Neural progenitor cell (in vitro differentiated cells): ENCODE data around the gene FHAD1. TPM values are rescaled to one million over a fixed set of nuclear protein-coding genes. Genes with fewer than 3 reads are reported as not detected.

Experiments used
- DNase-seq: peaks from one replicate; pipeline ENCODE4 v3.0.0-alpha.2; 2016; ENCODE audit warnings: low spot score
- H2AFZ ChIP-seq: fragments of 200-600 bp; sonication (generic); replicated peaks from 2 replicates; pipeline ENCODE4 v1.6.1; 2016; ENCODE audit warnings: antibody characterized with exemption
- H3F3A ChIP-seq: fragments of 200-600 bp; sonication (generic); 2 replicates; pipeline ENCODE4 v1.6.1; 2016; ENCODE audit warnings: antibody characterized with exemption, low read depth
- H3K27ac ChIP-seq: fragments of 200-600 bp; sonication (generic); 2 replicates; pipeline ENCODE4 v1.5.1; 2016; ENCODE audit warnings: mild to moderate bottlenecking
- H3K27me3 ChIP-seq: fragments of 200-600 bp; sonication (generic); 2 replicates; pipeline ENCODE4 v1.6.1; 2016; ENCODE audit warnings: mild to moderate bottlenecking, moderate library complexity
- H3K36me3 ChIP-seq: fragments of 200-600 bp; sonication (generic); 2 replicates; pipeline ENCODE4 v1.5.1; 2016
- H3K4me1 ChIP-seq: fragments of 200-600 bp; sonication (generic); 2 replicates; pipeline ENCODE4 v1.6.1; 2016; ENCODE audit warnings: mixed run types
- H3K4me2 ChIP-seq: fragments of 200-600 bp; sonication (generic); 2 replicates; pipeline ENCODE4 v1.6.1; 2016
- H3K4me3 ChIP-seq: fragments of 200-600 bp; sonication (generic); 2 replicates; pipeline ENCODE4 v1.5.1; 2016
- H3K79me2 ChIP-seq: fragments of 200-600 bp; sonication (generic); 2 replicates; pipeline ENCODE4 v1.6.1; 2016; ENCODE audit warnings: low read depth
- H3K9ac ChIP-seq: fragments of 200-600 bp; sonication (generic); 2 replicates; pipeline ENCODE4 v1.6.1; 2016
- H3K9me3 ChIP-seq: fragments of 200-600 bp; sonication (generic); 2 replicates; pipeline ENCODE4 v1.5.1; 2016; ENCODE audit warnings: low read depth
- H4K20me1 ChIP-seq: fragments of 200-600 bp; sonication (generic); 2 replicates; pipeline ENCODE4 v1.6.1; 2016; ENCODE audit warnings: low read depth
- H3K27ac Mint-ChIP-seq: 3 replicates; pipeline ENCODE4 v1.8.0; 2021; ENCODE audit warnings: mixed read lengths
- H3K27me3 Mint-ChIP-seq: 2 replicates; pipeline ENCODE4 v1.8.0; 2022; ENCODE audit warnings: low read depth, mild to moderate bottlenecking, inconsistent platforms, moderate library complexity, mixed read lengths; ENCODE audit not compliant: insufficient read depth
- H3K36me3 Mint-ChIP-seq: 3 replicates; pipeline ENCODE4 v1.8.0; 2021; ENCODE audit warnings: mixed read lengths
- H3K4me1 Mint-ChIP-seq: 3 replicates; pipeline ENCODE4 v1.8.0; 2021; ENCODE audit warnings: mixed read lengths
- H3K4me3 Mint-ChIP-seq: 3 replicates; pipeline ENCODE4 v1.8.0; 2021; ENCODE audit warnings: mild to moderate bottlenecking, moderate library complexity, mixed read lengths
- H3K9me3 Mint-ChIP-seq: 3 replicates; pipeline ENCODE4 v1.8.0; 2020; ENCODE audit warnings: mixed read lengths
- CTCF ChIP-seq: fragments of 200-600 bp; sonication (generic); IDR thresholded peaks from 2 replicates; pipeline ENCODE4 v1.5.1; 2017; ENCODE audit warnings: antibody characterized with exemption, mild to moderate bottlenecking
- EZH2 ChIP-seq: fragments of 200-600 bp; sonication (generic); IDR thresholded peaks from 2 replicates; pipeline ENCODE4 v1.6.1; 2017; ENCODE audit warnings: antibody characterized with exemption, mild to moderate bottlenecking, moderate library complexity
- EZH2phosphoT487 ChIP-seq: fragments of 200-600 bp; sonication (generic); IDR thresholded peaks from 2 replicates; pipeline ENCODE4 v1.6.1; 2017; ENCODE audit warnings: antibody characterized with exemption
- total RNA-seq: library from RNA; depleted of rRNA; stranded (reverse); fragments of >200 nt; gene quantifications from 2 replicates; pipeline ENCODE4 v1.2.3, GENCODE V29; 2015; ENCODE audit warnings: low replicate concordance

Gene FHAD1
- total RNA-seq, 1 donor from 2014 or later = 9.1 TPM

GRCh38 chr1:15418806-15419515 is 171.9 kb downstream of the FHAD1 start:
- Mint-ChIP-seq H3K27ac (no peak overlapping the region), H3K9me3 (peaks cover 3% of the 10 kb centered on the region), H3K36me3 (peaks cover 9% of the 10 kb centered on the region), H3K4me1 (peaks cover 27% of the 10 kb centered on the region), H3K27me3 (peaks cover 4% of the 10 kb centered on the region), H3K4me3 (no peak overlapping the region)
- Histone ChIP-seq H3K9ac (no peak overlapping the region), H3F3A (no peaks in the 10 kb centered on the region), H3K9me3 (no peaks in the 10 kb centered on the region), H3K27ac (no peak overlapping the region), H3K27me3 (no peaks in the 10 kb centered on the region), H3K79me2 (no peaks in the 10 kb centered on the region), H3K4me3 (no peak overlapping the region), H2AFZ (no peak overlapping the region), H3K36me3 (no peaks in the 10 kb centered on the region), H3K4me2 (no peak overlapping the region), H4K20me1 (no peaks in the 10 kb centered on the region), H3K4me1 (no peaks in the 10 kb centered on the region)
- DNase-seq = no peak
- no peak for TF ChIP-seq CTCF
- no peak for TF ChIP-seq EZH2
- no peak for TF ChIP-seq EZH2phosphoT487

- TF ChIP-seq EZH2 (no peak), CTCF (no peak)
- Histone ChIP-seq H3K9me3 (no peaks in the 10 kb centered on the region), H3K27me3 (no peaks in the 10 kb centered on the region), H3K4me3 (no peak overlapping the region), H3K4me1 (no peaks in the 10 kb centered on the region), H3K9ac (no peak overlapping the region), H3K4me2 (no peak overlapping the region), H3K27ac (no peak overlapping the region), H3K36me3 (no peaks in the 10 kb centered on the region), H3F3A (no peaks in the 10 kb centered on the region), H3K79me2 (no peaks in the 10 kb centered on the region), H4K20me1 (no peaks in the 10 kb centered on the region), H2AFZ (no peak overlapping the region)
- Mint-ChIP-seq H3K4me3 (no peak overlapping the region), H3K27ac (no peak overlapping the region), H3K9me3 (peaks cover 3% of the 10 kb centered on the region), H3K36me3 (peaks cover 5% of the 10 kb centered on the region), H3K4me1 (peaks cover 24% of the 10 kb centered on the region), H3K27me3 (peaks cover 2% of the 10 kb centered on the region)
- no peak for DNase-seq
These were observed 173.9 kb downstream of the FHAD1 start for GRCh38 chr1:15420853-15421465.

GRCh38 chr1:15422871-15423270 is 175.8 kb downstream of the FHAD1 start:
- Histone ChIP-seq H3K4me3 (no peak overlapping the region), H3K36me3 (no peaks in the 10 kb centered on the region), H3K4me1 (no peaks in the 10 kb centered on the region), H3K9me3 (no peaks in the 10 kb centered on the region), H3K27me3 (no peaks in the 10 kb centered on the region), H3K9ac (no peak overlapping the region), H3K79me2 (no peaks in the 10 kb centered on the region), H2AFZ (no peak overlapping the region), H3K4me2 (no peak overlapping the region), H3K27ac (no peak overlapping the region), H4K20me1 (no peaks in the 10 kb centered on the region), H3F3A (no peaks in the 10 kb centered on the region)
- peaks cover 4% of the 10 kb centered on the region for H3K27me3 Mint-ChIP-seq
- H3K9me3 Mint-ChIP-seq = peaks cover 3% of the 10 kb centered on the region
- no peak overlapping the region for H3K27ac Mint-ChIP-seq
- H3K4me1 Mint-ChIP-seq = peaks cover 19% of the 10 kb centered on the region
- TF ChIP-seq CTCF = no peak
- TF ChIP-seq EZH2 = no peak
- TF ChIP-seq EZH2phosphoT487 = no peak
- no peak for DNase-seq
- peaks cover 5% of the 10 kb centered on the region for H3K36me3 Mint-ChIP-seq
- H3K4me3 Mint-ChIP-seq = no peak overlapping the region
